Fibroblast of lung (primary cell): ENCODE results near the gene MKI67.

ENCODE experiments used
- EZH2 ChIP-seq: IDR thresholded peaks from 2 replicates; pipeline ENCODE4 v1.5.1; 2012; ENCODE audit warnings: low read length, control low read depth, mild to moderate bottlenecking; ENCODE audit errors: missing control alignments
- TF ChIP-seq, protein P1 (sequence below), 2 donors: IDR thresholded peaks in 1 of 2; conservative IDR thresholded peaks in 1 of 2; 1 replicate in 1 of 2; 2 replicates in 1 of 2; pipeline ENCODE4 v1.5.1; 2011 to 2012; ENCODE audit warnings: low read length in 2 of 2, control low read depth in 1 of 2, inconsistent platforms in 1 of 2, low read depth in 1 of 2, mild to moderate bottlenecking in 1 of 2

DNA sequence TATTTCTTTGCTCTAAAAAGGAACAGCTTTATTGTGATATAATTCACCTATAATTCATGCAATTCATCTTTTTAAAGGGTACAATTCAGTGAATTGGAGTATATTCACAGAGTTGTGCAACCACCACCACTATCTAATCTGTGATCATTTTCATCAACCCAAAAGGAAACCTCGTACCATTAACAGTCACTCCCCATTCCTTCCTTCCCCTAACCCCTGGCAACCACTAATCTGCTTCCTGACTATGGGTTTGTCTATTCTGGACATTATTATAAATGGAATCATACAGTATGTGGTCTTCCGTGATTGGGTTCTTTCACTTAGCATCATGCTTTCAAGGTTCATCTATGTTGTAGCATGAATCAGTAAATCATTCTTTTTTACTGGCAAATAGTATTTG is 52.3 kb downstream of the MKI67 start:
- TF ChIP-seq, protein P1, sequence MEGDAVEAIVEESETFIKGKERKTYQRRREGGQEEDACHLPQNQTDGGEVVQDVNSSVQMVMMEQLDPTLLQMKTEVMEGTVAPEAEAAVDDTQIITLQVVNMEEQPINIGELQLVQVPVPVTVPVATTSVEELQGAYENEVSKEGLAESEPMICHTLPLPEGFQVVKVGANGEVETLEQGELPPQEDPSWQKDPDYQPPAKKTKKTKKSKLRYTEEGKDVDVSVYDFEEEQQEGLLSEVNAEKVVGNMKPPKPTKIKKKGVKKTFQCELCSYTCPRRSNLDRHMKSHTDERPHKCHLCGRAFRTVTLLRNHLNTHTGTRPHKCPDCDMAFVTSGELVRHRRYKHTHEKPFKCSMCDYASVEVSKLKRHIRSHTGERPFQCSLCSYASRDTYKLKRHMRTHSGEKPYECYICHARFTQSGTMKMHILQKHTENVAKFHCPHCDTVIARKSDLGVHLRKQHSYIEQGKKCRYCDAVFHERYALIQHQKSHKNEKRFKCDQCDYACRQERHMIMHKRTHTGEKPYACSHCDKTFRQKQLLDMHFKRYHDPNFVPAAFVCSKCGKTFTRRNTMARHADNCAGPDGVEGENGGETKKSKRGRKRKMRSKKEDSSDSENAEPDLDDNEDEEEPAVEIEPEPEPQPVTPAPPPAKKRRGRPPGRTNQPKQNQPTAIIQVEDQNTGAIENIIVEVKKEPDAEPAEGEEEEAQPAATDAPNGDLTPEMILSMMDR (conservative IDR thresholded peaks at IDR 0.05 in 1 of 2, IDR thresholded peaks at IDR 0.05 in 1 of 2; ENCODE audit: low read depth in 1 of 2, low read length in 2 of 2), result no peak
- TF ChIP-seq EZH2, result no peak
